ENCODE measurements around the gene GSC2. TPM values are rescaled to one million over a fixed set of nuclear protein-coding genes. Genes with fewer than 3 reads are reported as not detected.

Gene GSC2
- total RNA-seq, 1 donor from 2014 or later = not detected

- no peak overlapping the region for H3K4me3 ChIP-seq (ENCODE audit: low read depth, low read length)
- H3K36me3 ChIP-seq (ENCODE audit: control insufficient read depth, insufficient read depth, low read length) = peaks cover 29% of the 10 kb centered on the region
- FAIRE-seq (no peak), DNase-seq (ENCODE audit: low read depth) (no peak)
- H3K27me3 ChIP-seq (ENCODE audit: control insufficient read depth, insufficient read depth, low read length) = peaks cover 12% of the 10 kb centered on the region
- TF ChIP-seq, protein P1, sequence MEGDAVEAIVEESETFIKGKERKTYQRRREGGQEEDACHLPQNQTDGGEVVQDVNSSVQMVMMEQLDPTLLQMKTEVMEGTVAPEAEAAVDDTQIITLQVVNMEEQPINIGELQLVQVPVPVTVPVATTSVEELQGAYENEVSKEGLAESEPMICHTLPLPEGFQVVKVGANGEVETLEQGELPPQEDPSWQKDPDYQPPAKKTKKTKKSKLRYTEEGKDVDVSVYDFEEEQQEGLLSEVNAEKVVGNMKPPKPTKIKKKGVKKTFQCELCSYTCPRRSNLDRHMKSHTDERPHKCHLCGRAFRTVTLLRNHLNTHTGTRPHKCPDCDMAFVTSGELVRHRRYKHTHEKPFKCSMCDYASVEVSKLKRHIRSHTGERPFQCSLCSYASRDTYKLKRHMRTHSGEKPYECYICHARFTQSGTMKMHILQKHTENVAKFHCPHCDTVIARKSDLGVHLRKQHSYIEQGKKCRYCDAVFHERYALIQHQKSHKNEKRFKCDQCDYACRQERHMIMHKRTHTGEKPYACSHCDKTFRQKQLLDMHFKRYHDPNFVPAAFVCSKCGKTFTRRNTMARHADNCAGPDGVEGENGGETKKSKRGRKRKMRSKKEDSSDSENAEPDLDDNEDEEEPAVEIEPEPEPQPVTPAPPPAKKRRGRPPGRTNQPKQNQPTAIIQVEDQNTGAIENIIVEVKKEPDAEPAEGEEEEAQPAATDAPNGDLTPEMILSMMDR (IDR thresholded peaks at IDR 0.05; ENCODE audit: insufficient read depth, low read length, severe bottlenecking) = no peak
Measured at GRCh38 chr22:19143212-19143611, 6.9 kb downstream of the GSC2 start.

DNA sequence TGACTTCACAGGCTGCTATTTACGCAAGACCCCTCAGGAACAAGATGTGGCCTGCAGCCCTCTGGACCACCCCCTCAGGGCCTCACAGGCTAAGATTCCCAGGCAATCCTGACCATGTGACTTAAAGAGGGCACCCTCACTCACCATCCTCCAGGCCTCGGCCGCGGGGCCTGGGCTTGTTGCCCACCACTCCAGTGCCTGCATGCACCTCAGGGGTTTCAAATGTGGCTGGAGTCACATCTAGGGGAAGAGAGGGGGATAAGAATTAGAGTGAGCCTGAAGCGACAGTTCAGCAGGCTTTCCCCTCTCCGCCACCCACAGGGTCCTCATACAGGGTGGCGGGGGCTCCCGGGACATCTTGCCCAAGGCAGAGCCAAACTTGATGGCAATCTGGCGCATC lies 7.7 kb downstream of the GSC2 start:
- H3K27me3 ChIP-seq (ENCODE audit: control insufficient read depth, insufficient read depth, low read length) = peaks cover 5% of the 10 kb centered on the region
- no peak for DNase-seq (ENCODE audit: low read depth)
- H3K36me3 ChIP-seq (ENCODE audit: control insufficient read depth, insufficient read depth, low read length) = peaks cover 35% of the 10 kb centered on the region
- FAIRE-seq = no peak
- TF ChIP-seq, protein P1 (IDR thresholded peaks at IDR 0.05; ENCODE audit: insufficient read depth, low read length, severe bottlenecking) = no peak
- no peak overlapping the region for H3K4me3 ChIP-seq (ENCODE audit: low read depth, low read length)

GRCh38 chr22:19139974-19140373 lies 10.1 kb downstream of the GSC2 start:
- no peak for DNase-seq (ENCODE audit: low read depth)
- H3K36me3 ChIP-seq (ENCODE audit: control insufficient read depth, insufficient read depth, low read length) = peaks cover 44% of the 10 kb centered on the region
- H3K4me3 ChIP-seq (ENCODE audit: low read depth, low read length) = no peak overlapping the region
- TF ChIP-seq, protein P1 (IDR thresholded peaks at IDR 0.05; ENCODE audit: insufficient read depth, low read length, severe bottlenecking) = no peak
- no peaks in the 10 kb centered on the region for H3K27me3 ChIP-seq (ENCODE audit: control insufficient read depth, insufficient read depth, low read length)
- no peak for FAIRE-seq

- DNase-seq (ENCODE audit: low read depth) (no peak), FAIRE-seq (no peak)
- Histone ChIP-seq H3K36me3 (ENCODE audit: control insufficient read depth, insufficient read depth, low read length) (peaks cover 52% of the 10 kb centered on the region), H3K27me3 (ENCODE audit: control insufficient read depth, insufficient read depth, low read length) (no peaks in the 10 kb centered on the region), H3K4me3 (ENCODE audit: low read depth, low read length) (no peak overlapping the region)
- TF ChIP-seq, protein P1 (IDR thresholded peaks at IDR 0.05; ENCODE audit: insufficient read depth, low read length, severe bottlenecking) = no peak
Measured at GRCh38 chr22:19139001-19139356, 11.1 kb downstream of the GSC2 start.

DNA sequence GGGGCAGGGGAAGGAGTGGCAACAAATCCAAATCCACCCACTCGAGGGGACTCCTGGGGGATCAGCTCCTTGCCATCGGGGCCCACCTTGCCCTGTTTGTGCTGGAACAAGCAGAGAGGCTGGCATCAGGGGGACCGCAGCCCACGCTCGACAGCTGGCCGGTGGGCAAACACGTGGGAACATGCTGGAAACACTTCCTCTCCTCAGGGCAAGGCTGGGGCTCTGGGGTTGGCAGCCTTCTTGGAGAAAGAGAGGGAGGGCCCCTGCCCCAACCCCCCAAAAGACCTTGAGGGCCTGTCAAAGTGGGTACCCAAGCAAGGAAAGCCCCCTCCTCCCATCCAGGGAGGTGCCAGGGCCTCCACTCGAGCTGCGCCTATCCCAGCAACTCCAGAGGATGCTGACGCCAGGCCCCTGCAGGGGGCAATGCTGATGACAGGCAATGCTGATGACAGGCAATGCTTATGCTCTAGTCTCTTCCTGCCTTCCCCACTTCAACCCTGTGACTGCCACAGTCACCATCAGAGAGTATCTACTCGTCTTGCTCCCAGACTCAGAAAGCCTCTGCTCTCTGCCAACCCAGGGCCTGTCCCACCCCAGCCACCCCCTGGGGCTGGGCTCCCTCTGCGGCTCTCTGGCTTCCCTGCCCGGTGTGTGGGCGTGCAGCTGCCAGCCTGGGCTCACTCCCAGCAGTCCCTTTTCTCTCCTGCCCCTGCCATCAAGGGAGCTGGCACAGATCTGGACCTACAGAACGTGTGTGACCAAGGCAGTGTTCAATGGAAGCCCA lies 11.7 kb downstream of the GSC2 start:
- no peak for FAIRE-seq

More for the DNA sequence above, 11.7 kb downstream of the GSC2 start:
- Histone ChIP-seq H3K4me3 (ENCODE audit: low read depth, low read length) (no peak overlapping the region), H3K27me3 (ENCODE audit: control insufficient read depth, insufficient read depth, low read length) (no peaks in the 10 kb centered on the region), H3K36me3 (ENCODE audit: control insufficient read depth, insufficient read depth, low read length) (peaks cover 52% of the 10 kb centered on the region)
- TF ChIP-seq, protein P1 (IDR thresholded peaks at IDR 0.05; ENCODE audit: insufficient read depth, low read length, severe bottlenecking) = no peak
- DNase-seq (ENCODE audit: low read depth) = no peak
